Measurements from ENCODE around the gene FBXL14.

GRCh38 chr12:1595690-1596347, 1.4 kb upstream of the FBXL14 start:
- TF ChIP-seq CTCF (IDR thresholded peaks at IDR 0.05 in 8 of 11, conservative IDR thresholded peaks at IDR 0.05 in 3 of 11) (no peak), POLR2A (IDR thresholded peaks at IDR 0.05) (no peak)
